GM19438 (cell line): ENCODE data around the gene ATXN2L.
A peak's percentile ranks its signal among the peaks of the same experiment; 100 is the strongest.
"Not testable (repeated sequence)": the region's sequence is repeated elsewhere in the genome, so short reads cannot be mapped to it uniquely, and the experiment has no call there.

ENCODE experiments used
- ATAC-seq: cut with Tn5 transposase; IDR thresholded peaks from one replicate; pipeline ENCODE4 v1.9.1; 2021; ENCODE audit warnings: low read depth; ENCODE audit not compliant: unreplicated experiment

The ATXN2L gene

GRCh38 chr16:28869201-28869600 lies 46.4 kb downstream of the ATXN2L start:
- no peak for ATAC-seq

- ATAC-seq, result no peak
Observed at GRCh38 chr16:28872952-28873351, 50.2 kb downstream of the ATXN2L start.

DNA sequence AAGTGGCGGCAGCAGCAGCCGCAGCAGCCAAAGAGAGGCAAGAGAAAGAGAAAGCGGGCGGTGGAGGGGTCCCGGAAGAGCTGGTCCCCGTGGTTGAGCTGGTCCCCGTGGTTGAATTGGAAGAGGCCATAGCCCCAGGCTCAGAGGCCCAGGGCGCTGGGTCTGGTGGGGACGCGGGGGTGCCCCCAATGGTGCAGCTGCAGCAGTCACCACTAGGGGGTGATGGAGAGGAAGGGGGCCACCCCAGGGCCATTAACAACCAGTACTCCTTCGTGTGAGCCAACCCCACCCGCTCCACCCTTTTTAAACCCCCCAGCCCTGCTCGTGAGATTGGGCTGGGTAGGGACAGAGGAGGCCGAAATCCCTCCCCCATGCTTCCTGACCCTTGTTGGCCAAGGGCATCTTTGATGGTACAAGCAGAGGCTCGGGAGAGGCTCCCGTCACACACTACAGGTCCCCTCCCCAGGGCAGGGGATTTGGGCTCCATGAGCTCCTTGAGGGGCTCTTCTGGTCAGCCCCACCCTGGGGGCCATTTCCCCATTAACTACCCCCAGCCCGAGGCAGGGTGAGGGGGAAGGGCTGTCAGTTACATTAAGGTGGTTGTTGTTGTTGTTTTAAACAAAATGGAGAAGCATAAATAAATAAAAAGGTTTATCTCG lies 50.9 kb downstream of the ATXN2L start:
- no peak for ATAC-seq

DNA sequence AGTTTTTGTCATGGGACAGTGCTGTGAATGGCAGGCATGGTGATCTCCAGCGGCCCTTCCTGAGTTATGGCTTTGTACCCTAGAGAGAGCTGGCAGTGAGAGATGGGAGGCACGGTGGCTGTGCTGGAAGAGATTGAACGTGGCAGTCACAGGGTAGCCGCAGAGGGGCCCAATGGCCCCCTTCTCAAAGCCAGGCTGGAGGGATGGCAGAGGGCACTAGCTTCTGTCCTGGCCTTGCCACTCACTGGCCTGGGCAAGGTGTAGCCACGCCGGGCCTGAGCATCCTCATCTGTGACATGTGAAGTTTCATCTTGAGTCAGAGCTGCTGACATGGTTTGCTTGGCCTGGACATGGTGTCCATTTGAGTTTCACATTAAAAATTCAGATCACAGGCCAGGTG lies 51.6 kb downstream of the ATXN2L start:
- no peak for ATAC-seq

GRCh38 chr16:28875134-28876018 lies 52.6 kb downstream of the ATXN2L start:
- no peak for ATAC-seq

DNA sequence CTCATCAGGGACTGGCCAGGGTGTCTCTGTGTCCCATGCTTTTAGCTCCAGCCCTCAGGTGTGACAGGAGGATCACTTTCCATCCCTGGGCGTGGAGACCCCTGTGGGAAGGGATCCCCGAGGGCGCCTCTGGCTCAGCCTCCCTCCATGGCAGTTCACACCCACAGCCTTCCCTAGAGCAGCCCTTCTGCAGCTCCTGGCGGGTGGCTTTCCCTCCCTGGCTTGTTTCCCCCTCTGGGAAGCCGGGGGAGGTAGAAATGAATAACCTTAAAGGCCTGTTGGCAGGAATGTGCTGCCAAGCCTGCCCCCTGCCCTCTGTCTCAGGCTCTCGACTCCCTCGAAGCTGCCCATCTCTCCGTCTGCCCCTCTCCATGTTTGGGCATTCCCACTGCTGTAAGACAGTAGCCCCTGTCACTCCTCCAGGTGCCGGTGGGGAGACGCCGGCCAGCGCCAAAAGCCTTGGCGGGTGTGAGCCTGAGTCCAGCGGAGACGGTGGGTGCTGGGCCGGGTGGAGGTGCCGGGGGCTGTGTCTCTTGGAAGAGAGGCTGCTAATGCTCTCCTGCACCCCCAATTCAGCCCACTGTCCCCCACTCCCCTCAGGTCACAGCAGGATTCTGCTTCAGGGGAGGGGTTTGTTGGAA lies 53.3 kb downstream of the ATXN2L start:
- ATAC-seq, result no peak

DNA sequence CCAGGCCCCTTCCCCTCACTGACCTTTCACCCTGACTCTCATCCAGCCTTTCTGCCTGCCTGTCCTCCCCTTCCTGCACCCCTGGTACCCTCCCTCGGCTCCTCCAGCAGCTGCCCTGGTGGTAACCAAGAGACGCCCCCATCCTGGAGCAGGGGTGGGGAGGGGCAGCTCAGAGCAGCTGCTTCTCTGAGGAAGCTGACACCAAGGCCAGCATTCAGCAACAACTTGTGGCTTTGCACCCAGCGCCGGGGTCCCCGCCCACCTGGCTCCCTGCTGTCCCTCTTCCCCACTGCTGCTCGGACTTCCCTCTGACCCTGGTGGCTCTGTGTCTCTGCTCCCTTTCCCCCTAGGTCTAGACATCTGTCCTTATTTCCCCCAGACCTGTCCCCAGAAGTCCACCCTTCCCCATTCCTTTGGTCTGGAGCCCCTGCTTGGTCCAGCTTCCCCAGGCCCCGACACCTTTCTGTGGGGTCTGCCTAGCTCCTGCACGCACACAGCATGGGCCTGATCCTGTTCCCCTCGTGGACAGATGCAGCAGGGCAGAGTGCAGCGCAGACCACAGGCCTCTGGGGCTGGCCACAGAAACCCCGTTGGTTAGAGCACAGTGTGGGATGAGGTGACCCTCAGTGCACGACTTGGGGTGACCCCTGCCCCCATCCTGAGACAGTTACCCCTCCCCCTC lies 54.3 kb downstream of the ATXN2L start:
- no peak for ATAC-seq

GRCh38 chr16:28877655-28878000 lies 54.8 kb downstream of the ATXN2L start:
- ATAC-seq, result no peak

- ATAC-seq, result no peak
Observed at GRCh38 chr16:28878083-28878926, 55.5 kb downstream of the ATXN2L start, which contains the start of gene ATP2A1. Gene ATP2A1, plus strand, starts transcription at chr16:28878488. Its CDS starts 184 bp downstream, at chr16:28878672.

GRCh38 chr16:28879261-28879840 lies 56.6 kb downstream of the ATXN2L start:
- ATAC-seq, result peak; percentile 37

GRCh38 chr16:28879841-28880588 lies 57.2 kb downstream of the ATXN2L start:
- ATAC-seq, result peak; percentile 82

- no peak for ATAC-seq
Observed at GRCh38 chr16:28880589-28880915, 57.8 kb downstream of the ATXN2L start.

- no peak for ATAC-seq
Observed at GRCh38 chr16:28880955-28881354, 58.2 kb downstream of the ATXN2L start.

GRCh38 chr16:28881565-28881964 lies 58.8 kb downstream of the ATXN2L start:
- ATAC-seq, result not testable (repeated sequence)

DNA sequence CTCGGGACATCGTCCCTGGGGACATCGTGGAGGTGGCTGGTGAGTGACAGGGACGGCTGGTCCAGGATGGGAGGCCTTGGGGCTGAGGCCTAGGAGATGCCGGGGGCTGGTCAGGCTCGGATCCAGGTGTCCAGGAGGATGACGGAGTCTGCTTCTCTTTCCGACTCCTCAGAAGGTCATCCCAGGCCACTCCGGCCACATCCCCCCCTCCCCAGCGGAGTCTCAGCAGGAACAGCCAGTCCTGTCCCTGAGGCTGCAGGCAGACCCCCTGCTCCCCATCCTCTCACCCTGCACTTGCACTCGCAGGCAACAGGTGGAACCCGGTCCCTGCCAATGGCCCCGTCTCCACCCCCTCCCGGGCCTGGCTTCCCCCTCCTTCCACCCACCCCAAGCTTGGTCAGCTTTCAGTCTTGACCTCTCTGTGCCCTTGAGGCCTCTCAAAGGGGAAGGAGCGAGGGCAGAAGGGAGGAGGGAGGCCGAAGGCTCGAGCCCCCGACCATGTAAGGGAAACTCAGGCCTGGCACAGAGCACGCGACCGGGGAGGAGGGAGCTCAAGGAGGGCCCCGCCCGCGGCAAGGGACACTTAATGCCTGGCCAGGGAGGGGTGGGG lies 59.9 kb downstream of the ATXN2L start:
- no peak for ATAC-seq

DNA sequence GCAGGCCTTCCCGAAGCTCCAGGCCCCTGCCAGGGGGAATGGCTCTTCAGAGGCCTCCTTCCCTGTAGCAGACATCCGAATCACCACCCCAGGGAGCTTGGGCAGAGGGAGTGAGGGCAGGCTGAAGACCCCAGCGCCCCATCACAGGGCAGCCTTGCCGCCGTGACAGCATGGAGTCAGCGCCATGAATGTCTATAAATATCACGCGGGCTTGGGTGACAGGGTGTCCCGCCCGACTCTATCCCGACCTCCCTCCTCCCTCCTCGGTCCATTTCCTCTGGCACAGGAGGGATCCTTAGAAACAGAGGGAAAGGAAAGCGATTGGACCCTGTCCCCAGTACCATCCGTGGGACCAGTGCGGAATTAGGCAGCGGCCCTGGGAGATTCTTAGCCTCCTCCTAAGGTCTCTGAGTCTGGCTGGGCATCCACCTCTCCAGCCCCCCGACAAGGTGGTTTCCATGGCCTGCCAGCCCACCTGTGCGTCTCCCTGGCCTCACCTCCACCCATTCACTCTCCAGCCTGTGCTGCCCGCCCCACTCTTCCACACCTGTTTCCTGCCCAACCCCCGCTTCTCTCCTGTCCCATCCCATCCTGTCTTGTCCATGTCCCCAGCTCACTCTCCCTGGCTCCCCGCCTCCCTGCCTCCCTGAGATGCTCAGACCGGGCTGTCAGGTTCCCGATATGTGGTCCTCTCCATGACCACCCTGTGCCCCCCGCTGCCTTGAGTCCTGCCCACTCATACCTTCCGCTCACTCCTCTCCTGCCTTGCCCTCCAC lies 60.6 kb downstream of the ATXN2L start:
- ATAC-seq, result no peak

GRCh38 chr16:28884045-28884444 lies 61.2 kb downstream of the ATXN2L start:
- no peak for ATAC-seq
